GM19238 (cell line): ENCODE measurements around the gene SLC16A6.
"Not testable (repeated sequence)": the region's sequence is repeated elsewhere in the genome, so short reads cannot be mapped to it uniquely, and the experiment has no call there.

Experiments used
- DNase-seq: peaks from one replicate; pipeline ENCODE4 v3.0.0; 2011; ENCODE audit warnings: low spot score; ENCODE audit not compliant: insufficient read length

Gene SLC16A6

GRCh38 chr17:68253426-68253825 lies 37.5 kb downstream of the SLC16A6 start:
- not testable (repeated sequence) for DNase-seq

GRCh38 chr17:68249354-68249765 lies 41.6 kb downstream of the SLC16A6 start:
- no peak for DNase-seq

GRCh38 chr17:68248891-68249290 lies 42.0 kb downstream of the SLC16A6 start:
- no peak for DNase-seq

- no peak for DNase-seq
Measured at GRCh38 chr17:68248199-68248825, 42.6 kb downstream of the SLC16A6 start.

- peak; percentile 69 for DNase-seq
Measured at GRCh38 chr17:68247445-68248198, 43.3 kb downstream of the SLC16A6 start, which contains the start of gene AMZ2. Gene AMZ2 (plus strand): TSS chr17:68248043. CDS start chr17:68250188, 2,145 bp downstream.

- DNase-seq, result no peak
Measured at GRCh38 chr17:68246271-68247028, 44.5 kb downstream of the SLC16A6 start.

GRCh38 chr17:68239632-68240366 lies 51.1 kb downstream of the SLC16A6 start:
- no peak for DNase-seq

- DNase-seq, result no peak
Measured at GRCh38 chr17:68238871-68239253, 52.1 kb downstream of the SLC16A6 start.

GRCh38 chr17:68238164-68238870 lies 52.6 kb downstream of the SLC16A6 start:
- DNase-seq, result no peak

- peak; percentile 39 for DNase-seq
Measured at GRCh38 chr17:68237369-68238163, 53.4 kb downstream of the SLC16A6 start.

GRCh38 chr17:68235336-68235791 lies 55.6 kb downstream of the SLC16A6 start:
- not testable (repeated sequence) for DNase-seq

- not testable (repeated sequence) for DNase-seq
Measured at GRCh38 chr17:68234726-68235335, 56.1 kb downstream of the SLC16A6 start.

GRCh38 chr17:68232741-68233140 lies 58.2 kb downstream of the SLC16A6 start:
- not testable (repeated sequence) for DNase-seq

GRCh38 chr17:68231541-68231940 lies 59.4 kb downstream of the SLC16A6 start:
- DNase-seq, result no peak

GRCh38 chr17:68231131-68231530 lies 59.8 kb downstream of the SLC16A6 start:
- DNase-seq, result not testable (repeated sequence)

- no peak for DNase-seq
Measured at GRCh38 chr17:68229619-68230018, 61.3 kb downstream of the SLC16A6 start.

- DNase-seq, result no peak
Measured at GRCh38 chr17:68228817-68229570, 61.9 kb downstream of the SLC16A6 start.

- not testable (repeated sequence) for DNase-seq
Measured at GRCh38 chr17:68228039-68228680, 62.8 kb downstream of the SLC16A6 start.
